ENCODE measurements around the gene PWP2.

DNA sequence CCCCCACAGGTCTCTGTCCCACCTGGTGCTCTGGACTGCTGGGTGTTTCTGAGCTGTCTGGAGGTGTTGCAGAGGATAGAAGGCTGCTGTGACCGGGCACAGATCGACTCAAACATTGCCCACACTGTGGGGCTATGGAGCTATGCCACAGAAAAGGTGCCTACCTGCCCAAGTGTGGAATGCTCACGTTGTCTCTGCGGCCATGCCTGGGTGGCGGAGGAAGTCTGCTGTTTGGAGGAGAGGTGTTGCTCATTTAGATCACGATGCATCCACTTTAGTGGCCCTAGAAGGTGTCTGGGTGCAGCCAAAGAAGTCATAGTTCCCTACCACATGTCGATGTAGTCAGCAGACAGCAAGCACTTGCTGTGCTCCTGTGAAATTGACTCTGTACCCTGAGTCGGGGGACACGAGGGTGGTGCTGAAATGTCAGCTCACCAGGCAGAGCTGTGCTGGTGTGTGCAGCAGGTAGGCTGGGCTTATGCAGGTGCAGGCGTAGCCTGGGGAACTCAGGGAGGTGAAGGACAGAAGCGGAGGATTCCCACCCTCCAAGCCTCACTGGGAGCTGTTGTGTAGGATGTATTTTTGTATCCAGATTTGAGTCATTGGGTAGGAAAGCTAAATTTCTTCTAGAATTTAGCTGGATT, 32.8 kb upstream of the PWP2 start:
- TF ChIP-seq CTCF (IDR thresholded peaks at IDR 0.05) (no peak), POLR2A (IDR thresholded peaks at IDR 0.05) (no peak)

Measured in body of pancreas (tissue), 4 donors.